CD4-positive, alpha-beta T cell treated with Interleukin-1 beta for 1 hour (primary cell): ENCODE measurements around the gene YLPM1.
A peak's percentile ranks its signal among the peaks of the same experiment; 100 is the strongest.

Experiments
- DNase-seq, 2 donors: peaks; one replicate each; pipeline ENCODE4 v3.0.0-alpha.2; 2020 to 2022

YLPM1 gene

GRCh38 chr14:74879427-74880182 lies 116.5 kb downstream of the YLPM1 start:
- DNase-seq = no peak

DNA sequence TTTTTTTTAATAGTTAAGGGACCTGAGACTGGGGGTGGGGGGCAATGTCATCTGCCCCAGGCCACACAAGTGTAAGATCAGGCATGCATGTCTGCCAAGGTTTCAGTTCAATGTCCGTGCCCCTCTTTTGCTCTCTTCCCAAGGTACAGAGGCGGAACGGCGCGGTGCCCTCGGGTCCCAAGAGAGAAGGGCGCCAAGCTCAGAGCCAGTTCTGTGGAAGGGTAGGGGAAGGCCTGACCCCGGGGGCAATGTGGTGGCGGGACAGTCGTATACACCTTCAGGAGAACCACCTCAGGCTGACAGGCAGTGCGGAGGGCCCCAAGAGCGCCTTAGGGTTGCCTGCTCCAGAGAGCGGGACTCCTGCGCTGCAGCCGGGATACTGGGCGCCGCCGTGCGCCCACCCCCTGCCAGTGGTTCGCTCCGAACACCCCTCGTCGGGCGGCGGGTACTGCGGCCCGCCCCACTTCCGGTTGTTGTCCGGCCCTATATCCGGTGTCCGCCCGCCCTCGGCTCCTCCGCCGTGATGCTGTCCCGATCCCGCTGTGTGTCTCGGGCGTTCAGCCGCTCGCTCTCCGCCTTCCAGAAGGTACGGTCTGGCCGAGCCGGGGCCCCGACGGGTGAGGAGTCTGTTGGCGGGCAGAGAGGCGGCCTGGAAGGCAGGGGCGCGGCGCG lies 118.5 kb downstream of the YLPM1 start, which contains the start of gene DLST:
Gene DLST, plus strand, starts transcription at position 486 of the 672 bp plus-strand sequence. Its CDS starts 38 bp downstream, at position 524.
- peak; percentile 84 to 88 for DNase-seq

DNA sequence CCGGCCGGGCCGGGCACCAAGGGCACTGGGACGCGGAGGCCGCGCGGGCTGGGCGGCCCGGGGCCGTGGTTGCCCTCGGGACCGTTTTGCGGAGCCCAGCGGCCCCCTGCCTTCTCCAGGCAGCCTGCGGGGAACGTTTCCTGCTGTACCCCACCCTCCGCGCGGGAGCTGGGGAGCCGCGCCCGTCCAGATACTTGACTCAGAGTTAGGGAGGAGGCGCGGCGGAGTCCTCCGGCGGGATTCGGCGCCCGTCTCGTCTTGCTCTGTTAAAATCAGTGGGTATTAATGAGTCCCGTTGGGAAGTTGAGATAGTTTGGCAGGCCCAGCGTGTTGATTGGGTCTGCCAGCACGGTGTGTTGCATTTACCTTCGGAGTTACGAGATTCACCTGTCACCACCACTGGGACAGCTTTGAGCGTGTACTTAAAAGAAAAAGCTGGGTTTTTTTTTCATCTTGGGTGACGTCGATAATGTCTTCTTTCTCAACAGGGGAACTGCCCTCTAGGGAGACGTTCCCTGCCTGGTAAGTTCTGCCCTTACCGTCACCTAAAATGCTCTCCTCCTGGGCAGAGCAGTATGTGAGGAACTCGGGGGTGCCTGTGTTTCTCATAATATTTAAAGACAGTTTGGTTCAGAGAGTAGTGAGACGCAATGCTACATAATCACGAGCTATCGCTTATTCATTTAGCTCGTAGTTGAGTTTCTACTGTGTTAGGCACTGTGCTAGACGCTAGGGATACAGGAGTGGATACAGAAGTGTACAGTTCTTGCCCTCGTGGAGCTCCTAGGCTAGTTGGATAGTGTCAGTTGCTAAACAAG lies 119.2 kb downstream of the YLPM1 start:
- peak; percentile 47 to 69 for DNase-seq
